ENCODE data around the gene VWA2. TPM values are rescaled to one million over a fixed set of nuclear protein-coding genes. Genes with fewer than 3 reads are reported as not detected.

Gene VWA2
- total RNA-seq, 2 experiments from 2014 or later: not detected

- Mint-ChIP-seq H3K4me3 (no peak overlapping the region), H3K27me3 (no peaks in the 10 kb centered on the region), H3K27ac (no peak overlapping the region), H3K36me3 (ENCODE audit: low read depth) (no peaks in the 10 kb centered on the region), H3K9me3 (no peaks in the 10 kb centered on the region), H3K4me1 (ENCODE audit: low read depth) (peaks cover 10% of the 10 kb centered on the region)
- Histone ChIP-seq H3K4me3 (ENCODE audit: low read length) (no peak overlapping the region), H3K27ac (ENCODE audit: low read depth in 1 of 2, low read length in 2 of 2) (no peak overlapping the region), H3K4me1 (ENCODE audit: insufficient read depth, low read length) (peaks cover 10% of the 10 kb centered on the region), H3K9me3 (ENCODE audit: control insufficient read depth in 1 of 2, insufficient read depth in 1 of 2, low read length in 2 of 2) (peaks cover 0 to 2% of the 10 kb centered on the region in 2 experiments), H3K27me3 (ENCODE audit: control insufficient read depth in 1 of 2, insufficient read depth in 2 of 2, low read length in 2 of 2) (no peaks in the 10 kb centered on the region), H3K36me3 (ENCODE audit: insufficient read depth, low read length) (no peaks in the 10 kb centered on the region)
- TF ChIP-seq, protein P1, sequence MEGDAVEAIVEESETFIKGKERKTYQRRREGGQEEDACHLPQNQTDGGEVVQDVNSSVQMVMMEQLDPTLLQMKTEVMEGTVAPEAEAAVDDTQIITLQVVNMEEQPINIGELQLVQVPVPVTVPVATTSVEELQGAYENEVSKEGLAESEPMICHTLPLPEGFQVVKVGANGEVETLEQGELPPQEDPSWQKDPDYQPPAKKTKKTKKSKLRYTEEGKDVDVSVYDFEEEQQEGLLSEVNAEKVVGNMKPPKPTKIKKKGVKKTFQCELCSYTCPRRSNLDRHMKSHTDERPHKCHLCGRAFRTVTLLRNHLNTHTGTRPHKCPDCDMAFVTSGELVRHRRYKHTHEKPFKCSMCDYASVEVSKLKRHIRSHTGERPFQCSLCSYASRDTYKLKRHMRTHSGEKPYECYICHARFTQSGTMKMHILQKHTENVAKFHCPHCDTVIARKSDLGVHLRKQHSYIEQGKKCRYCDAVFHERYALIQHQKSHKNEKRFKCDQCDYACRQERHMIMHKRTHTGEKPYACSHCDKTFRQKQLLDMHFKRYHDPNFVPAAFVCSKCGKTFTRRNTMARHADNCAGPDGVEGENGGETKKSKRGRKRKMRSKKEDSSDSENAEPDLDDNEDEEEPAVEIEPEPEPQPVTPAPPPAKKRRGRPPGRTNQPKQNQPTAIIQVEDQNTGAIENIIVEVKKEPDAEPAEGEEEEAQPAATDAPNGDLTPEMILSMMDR (IDR thresholded peaks at IDR 0.05): no peak
- intact Hi-C loops (cut with DNase I, micrococcal nuclease): loop anchor here in 1 of 2 experiments (5.0 to 10.0 kb wide), 2 partner anchors 164 to 576 kb away; no protein-coding TSS in a partner anchor
- POLR2A ChIA-PET: no interaction called here
- DNase-seq (no peak), ATAC-seq (ENCODE audit: poor library complexity) (no peak)
- CTCF ChIA-PET: no interaction called here
Observed at GRCh38 chr10:114308531-114309363, 69.7 kb downstream of the VWA2 start.

- H3K27ac Mint-ChIP-seq: no peak overlapping the region
- Histone ChIP-seq H3K4me3 (ENCODE audit: low read length) (no peak overlapping the region), H3K9me3 (ENCODE audit: control insufficient read depth in 1 of 2, insufficient read depth in 1 of 2, low read length in 2 of 2) (peaks cover 0 to 5% of the 10 kb centered on the region in 2 experiments), H3K27ac (ENCODE audit: low read depth in 1 of 2, low read length in 2 of 2) (no peak overlapping the region), H3K4me1 (ENCODE audit: insufficient read depth, low read length) (peaks cover 4% of the 10 kb centered on the region), H3K36me3 (ENCODE audit: insufficient read depth, low read length) (no peaks in the 10 kb centered on the region), H3K27me3 (ENCODE audit: control insufficient read depth in 1 of 2, insufficient read depth in 2 of 2, low read length in 2 of 2) (no peaks in the 10 kb centered on the region)
- ATAC-seq (ENCODE audit: poor library complexity) (no peak), DNase-seq (no peak)
- CTCF ChIA-PET: no interaction called here
- TF ChIP-seq, protein P1 (IDR thresholded peaks at IDR 0.05): no peak
- no peak overlapping the region for H3K4me3 Mint-ChIP-seq
- peaks cover 5% of the 10 kb centered on the region for H3K4me1 Mint-ChIP-seq (ENCODE audit: low read depth)
- POLR2A ChIA-PET: no interaction called here
- H3K27me3 Mint-ChIP-seq: no peaks in the 10 kb centered on the region
- intact Hi-C loops (cut with DNase I, micrococcal nuclease): loop anchor here in 1 of 2 experiments (5.0 to 10.0 kb wide), 2 partner anchors 163 to 575 kb away; no protein-coding TSS in a partner anchor
- no peaks in the 10 kb centered on the region for H3K9me3 Mint-ChIP-seq
- no peaks in the 10 kb centered on the region for H3K36me3 Mint-ChIP-seq (ENCODE audit: low read depth)
Observed at GRCh38 chr10:114309364-114309651, 70.3 kb downstream of the VWA2 start.

- POLR2A ChIA-PET: no interaction called here
Observed at GRCh38 chr10:114310346-114310745, 71.3 kb downstream of the VWA2 start.

More at GRCh38 chr10:114310346-114310745, 71.3 kb downstream of the VWA2 start:
- peaks cover 0 to 5% of the 10 kb centered on the region in 2 experiments for H3K9me3 ChIP-seq (ENCODE audit: control insufficient read depth in 1 of 2, insufficient read depth in 1 of 2, low read length in 2 of 2)
- Mint-ChIP-seq H3K4me1 (ENCODE audit: low read depth) (no peaks in the 10 kb centered on the region), H3K27me3 (no peaks in the 10 kb centered on the region), H3K4me3 (no peak overlapping the region), H3K9me3 (no peaks in the 10 kb centered on the region), H3K27ac (no peak overlapping the region), H3K36me3 (ENCODE audit: low read depth) (no peaks in the 10 kb centered on the region)
- TF ChIP-seq, protein P1 (IDR thresholded peaks at IDR 0.05): no peak
- CTCF ChIA-PET: no interaction called here
- DNase-seq (no peak), ATAC-seq (ENCODE audit: poor library complexity) (no peak)
- no peaks in the 10 kb centered on the region for H3K36me3 ChIP-seq (ENCODE audit: insufficient read depth, low read length)
- no peak overlapping the region for H3K4me3 ChIP-seq (ENCODE audit: low read length)
- H3K4me1 ChIP-seq (ENCODE audit: insufficient read depth, low read length): no peaks in the 10 kb centered on the region
- H3K27ac ChIP-seq (ENCODE audit: low read depth in 1 of 2, low read length in 2 of 2): no peak overlapping the region
- H3K27me3 ChIP-seq (ENCODE audit: control insufficient read depth in 1 of 2, insufficient read depth in 2 of 2, low read length in 2 of 2): no peaks in the 10 kb centered on the region
- intact Hi-C loops (cut with DNase I, micrococcal nuclease): no loop called here

Data from CD4-positive, alpha-beta T cell (primary cell).